T-helper 2 cell treated with Interferon-gamma antibody and Interleukin-4, amounts not matched to agents 5 μg/mL and 100 μg/mL, for 36 hours (primary cell): ENCODE measurements around the gene SNAP23.

Experiments used
- DNase-seq: peaks from one replicate; pipeline ENCODE4 v3.0.0; 2021; ENCODE audit warnings: low spot score
- H3K27ac Mint-ChIP-seq: one replicate; pipeline ENCODE4 v1.8.0; 2021; ENCODE audit warnings: mild to moderate bottlenecking, mixed read lengths
- H3K27me3 Mint-ChIP-seq: one replicate; pipeline ENCODE4 v1.8.0; 2021; ENCODE audit warnings: low read depth, mixed read lengths
- H3K36me3 Mint-ChIP-seq: one replicate; pipeline ENCODE4 v1.8.0; 2021; ENCODE audit warnings: low read depth, mixed read lengths
- H3K4me1 Mint-ChIP-seq: one replicate; pipeline ENCODE4 v1.8.0; 2021; ENCODE audit warnings: low read depth, mixed read lengths
- H3K4me3 Mint-ChIP-seq: one replicate; pipeline ENCODE4 v1.8.0; 2022; ENCODE audit warnings: mild to moderate bottlenecking, moderate library complexity, mixed read lengths
- H3K9me3 Mint-ChIP-seq: one replicate; pipeline ENCODE4 v1.8.0; 2021; ENCODE audit warnings: mixed read lengths

SNAP23 gene

DNA sequence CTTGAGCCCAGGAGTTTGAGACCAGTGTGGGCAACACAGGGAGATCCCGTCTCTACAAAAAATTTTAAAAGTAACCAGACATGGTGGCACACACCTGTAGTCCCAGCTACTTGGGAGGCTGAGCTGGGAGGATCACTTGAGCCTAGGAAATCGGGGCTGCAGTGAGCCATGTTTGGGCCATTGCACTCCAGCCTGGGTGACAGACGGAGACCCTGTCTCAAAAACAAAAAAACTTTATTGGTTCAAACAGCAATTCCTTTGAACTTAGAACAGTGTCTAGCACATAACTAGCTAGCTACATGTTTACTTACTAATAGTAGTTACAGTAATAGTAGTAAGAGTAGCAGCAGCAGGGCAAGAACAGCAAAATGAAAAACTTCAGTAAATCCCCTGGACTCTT lies 63.3 kb downstream of the SNAP23 start:
- H3K36me3 Mint-ChIP-seq: peaks cover 36% of the 10 kb centered on the region
- H3K27me3 Mint-ChIP-seq: no peaks in the 10 kb centered on the region
- DNase-seq: no peak
- H3K9me3 Mint-ChIP-seq: no peaks in the 10 kb centered on the region
- no peak overlapping the region for H3K27ac Mint-ChIP-seq
- no peak overlapping the region for H3K4me3 Mint-ChIP-seq
- peaks cover 6% of the 10 kb centered on the region for H3K4me1 Mint-ChIP-seq

DNA sequence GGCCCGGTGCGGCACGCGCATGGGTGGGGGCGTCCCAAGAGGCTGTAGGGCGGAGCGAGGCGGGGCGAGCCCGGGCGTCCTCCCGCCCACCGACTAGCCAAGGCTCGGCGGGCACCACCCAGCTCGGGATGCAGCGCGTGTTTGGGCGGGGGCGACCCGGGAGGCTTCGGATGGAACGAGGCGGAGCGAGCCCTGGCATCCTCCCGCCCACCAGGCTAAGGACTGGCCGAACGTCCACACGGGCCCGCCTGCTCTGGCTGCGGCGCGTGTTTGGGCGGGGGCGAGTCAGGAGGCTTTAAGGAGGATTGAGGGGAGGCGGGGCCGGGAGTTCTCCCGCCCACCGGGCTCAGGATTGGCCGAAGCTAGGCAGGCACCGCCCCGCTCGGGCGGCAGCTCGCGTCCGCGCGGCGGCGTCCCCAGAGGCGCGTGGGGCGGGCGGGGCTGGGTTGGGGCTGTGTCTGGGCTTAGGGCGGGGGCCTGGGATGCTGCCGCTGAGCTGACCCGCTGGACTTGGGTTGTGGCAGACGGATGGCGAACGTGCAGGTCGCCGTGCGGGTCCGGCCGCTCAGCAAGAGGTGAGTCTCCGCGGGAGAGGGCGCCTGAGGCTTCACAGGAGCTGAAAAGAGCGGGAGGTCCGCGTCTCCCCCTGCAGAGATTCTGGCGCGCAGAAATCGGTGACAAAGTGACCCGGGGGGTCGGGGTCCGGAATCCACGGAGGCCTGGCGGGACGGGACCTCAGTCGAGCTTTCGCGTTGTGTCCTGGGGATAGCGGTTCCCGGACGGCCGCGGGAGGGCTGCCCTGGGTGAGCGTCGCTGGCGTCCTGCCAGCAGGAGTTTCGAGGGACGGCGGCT lies 80.0 kb downstream of the SNAP23 start, which contains the start of gene STARD9:
Gene STARD9 (plus strand): TSS at position 419 of the 852 bp plus-strand sequence. CDS start 110 bp downstream, at position 529.
- Mint-ChIP-seq H3K9me3 (no peaks in the 10 kb centered on the region), H3K27ac (peak within 1 kb of the TSS; percentile 87), H3K4me1 (peaks cover 36% of the 10 kb centered on the region), H3K4me3 (peak within 1 kb of the TSS; percentile 94), H3K36me3 (peaks cover 14% of the 10 kb centered on the region), H3K27me3 (peaks cover 24% of the 10 kb centered on the region)
- DNase-seq: peak; percentile 96

DNA sequence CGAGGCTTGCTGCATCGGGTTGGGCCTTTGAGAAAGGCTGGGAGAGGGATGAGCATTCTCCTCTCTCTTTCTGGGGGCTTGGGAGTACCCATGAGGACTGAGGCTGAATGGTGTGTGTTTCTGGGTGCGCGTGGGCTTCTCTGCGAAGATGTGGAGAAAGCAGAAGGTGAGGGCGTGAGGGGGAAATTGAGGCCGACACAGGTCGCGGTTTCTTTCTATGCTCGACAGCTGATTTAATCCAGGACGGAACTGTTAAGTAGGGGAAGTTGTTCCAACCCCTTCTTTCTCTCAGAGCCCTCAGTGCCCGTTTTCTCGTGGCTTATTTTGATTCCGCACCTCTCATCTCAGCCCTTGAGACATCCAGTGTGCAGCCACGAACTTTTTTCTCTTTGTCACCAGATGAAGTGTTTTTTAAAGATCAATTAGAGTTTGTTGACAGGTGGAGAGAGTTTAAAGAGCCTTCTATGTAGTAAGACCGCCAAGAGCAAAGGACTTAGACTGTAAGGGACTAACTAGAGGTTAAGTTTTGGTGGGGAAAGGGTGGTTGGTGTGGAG lies 80.7 kb downstream of the SNAP23 start:
- Mint-ChIP-seq H3K4me1 (peaks cover 41% of the 10 kb centered on the region), H3K27me3 (peaks cover 28% of the 10 kb centered on the region), H3K36me3 (peaks cover 16% of the 10 kb centered on the region), H3K9me3 (no peaks in the 10 kb centered on the region), H3K27ac (peak overlapping the region; percentile 87), H3K4me3 (peak overlapping the region; percentile 94)
- no peak for DNase-seq

DNA sequence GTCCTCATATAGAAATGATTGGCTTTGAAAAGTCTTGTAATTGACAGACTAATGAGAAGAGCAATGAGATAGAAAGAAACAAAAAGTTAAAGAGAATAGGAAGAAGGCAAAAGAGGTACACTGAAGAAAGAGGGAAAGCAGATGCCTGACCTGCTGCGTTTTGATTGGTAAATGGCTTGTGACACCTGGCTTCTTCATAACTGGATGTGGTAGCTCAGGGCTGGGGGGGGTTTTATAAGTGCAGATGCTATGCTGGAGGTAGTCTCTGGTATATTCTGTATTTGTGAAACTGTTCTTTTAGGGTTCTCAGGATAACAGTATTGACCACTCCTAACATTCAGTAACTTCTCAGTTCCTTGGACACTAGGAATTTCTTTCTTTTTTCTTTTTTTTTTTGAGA lies 81.3 kb downstream of the SNAP23 start:
- no peak for DNase-seq
- peaks cover 28% of the 10 kb centered on the region for H3K27me3 Mint-ChIP-seq
- no peak overlapping the region for H3K27ac Mint-ChIP-seq
- H3K9me3 Mint-ChIP-seq: no peaks in the 10 kb centered on the region
- H3K36me3 Mint-ChIP-seq: peaks cover 15% of the 10 kb centered on the region
- H3K4me1 Mint-ChIP-seq: peaks cover 45% of the 10 kb centered on the region
- H3K4me3 Mint-ChIP-seq: peak overlapping the region; percentile 94

DNA sequence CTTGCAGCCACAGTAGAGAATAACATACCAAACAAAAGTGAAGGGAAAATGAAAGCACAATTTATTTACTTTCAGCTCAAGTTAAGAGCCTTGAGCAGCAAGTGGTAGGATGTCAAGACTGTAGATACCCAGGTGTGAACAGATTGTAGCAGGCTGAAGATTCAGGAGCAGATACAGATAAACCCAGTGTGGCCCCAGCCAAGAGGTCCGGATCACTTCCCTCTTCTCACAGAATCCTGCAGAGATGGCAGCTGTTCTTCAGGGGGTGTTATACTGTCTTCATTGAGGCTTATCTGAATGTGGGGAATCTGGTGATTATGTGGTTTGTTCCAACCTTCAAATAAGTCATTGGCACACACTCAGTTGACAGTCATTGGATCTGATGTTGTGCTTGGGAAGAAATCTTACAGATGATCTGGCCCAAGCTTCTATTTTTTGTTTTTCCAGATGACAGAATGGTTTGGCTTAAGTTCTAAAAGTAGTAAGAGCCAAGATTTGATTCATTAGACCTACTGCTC lies 82.1 kb downstream of the SNAP23 start:
- H3K27ac Mint-ChIP-seq: peak overlapping the region; percentile 15
- no peaks in the 10 kb centered on the region for H3K9me3 Mint-ChIP-seq
- peaks cover 50% of the 10 kb centered on the region for H3K4me1 Mint-ChIP-seq

DNA sequence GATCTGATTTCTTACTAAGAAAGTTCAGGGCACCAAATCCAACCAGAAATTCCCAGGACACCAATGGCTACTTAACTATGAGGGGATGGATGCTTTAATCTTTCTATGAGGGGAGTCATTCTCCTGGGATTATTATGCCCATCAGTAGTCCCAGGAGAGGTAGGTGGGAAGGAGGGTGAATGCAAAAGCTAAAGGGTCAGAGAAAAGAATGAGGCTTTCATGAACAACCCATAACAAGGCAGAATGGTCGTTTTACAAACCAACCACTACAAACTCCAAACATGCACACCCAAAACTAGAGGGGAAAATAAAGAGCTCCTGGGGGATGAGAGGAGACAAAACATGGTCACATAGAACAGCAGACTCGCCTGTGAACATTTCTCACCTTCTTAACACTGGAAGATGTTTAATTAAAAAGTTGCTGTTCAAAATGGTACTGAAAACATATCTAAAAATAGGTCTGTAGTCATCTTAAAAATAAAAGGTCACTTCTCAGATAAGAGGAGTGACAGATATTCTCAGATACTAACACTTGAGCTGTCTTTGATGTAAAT lies 83.6 kb downstream of the SNAP23 start:
- Mint-ChIP-seq H3K36me3 (peaks cover 15% of the 10 kb centered on the region), H3K4me3 (peak overlapping the region; percentile 5), H3K27me3 (peaks cover 28% of the 10 kb centered on the region), H3K27ac (no peak overlapping the region), H3K4me1 (peaks cover 56% of the 10 kb centered on the region), H3K9me3 (no peaks in the 10 kb centered on the region)
- DNase-seq: no peak

More for the DNA sequence above, 82.1 kb downstream of the SNAP23 start:
- peak overlapping the region; percentile 60 for H3K4me3 Mint-ChIP-seq
- DNase-seq: no peak
- peaks cover 14% of the 10 kb centered on the region for H3K36me3 Mint-ChIP-seq
- H3K27me3 Mint-ChIP-seq: peaks cover 28% of the 10 kb centered on the region

DNA sequence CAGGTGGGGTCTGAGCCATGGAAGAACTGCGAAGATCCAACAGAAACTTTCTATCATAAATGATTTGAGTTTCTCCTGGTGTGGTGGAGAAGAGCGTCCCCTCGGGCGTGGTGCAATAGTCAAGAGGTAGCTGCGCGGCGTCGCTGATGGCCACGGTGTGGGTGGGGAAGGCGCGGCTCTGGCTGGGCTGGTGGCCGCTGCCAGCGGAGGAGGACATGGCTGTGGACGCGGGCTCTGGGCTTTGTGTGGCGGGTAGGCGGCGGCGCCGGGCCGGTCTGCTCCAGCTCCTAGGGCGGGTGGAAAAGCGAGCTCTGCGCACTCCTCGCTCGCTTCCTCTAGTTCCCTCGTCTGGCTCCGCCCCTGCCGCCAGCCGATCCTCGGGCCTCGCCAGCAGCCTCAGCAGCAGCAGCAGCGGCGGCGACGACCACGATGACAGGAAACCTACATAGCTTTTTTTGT lies 85.9 kb downstream of the SNAP23 start:
- Mint-ChIP-seq H3K27me3 (peaks cover 27% of the 10 kb centered on the region), H3K4me1 (peaks cover 50% of the 10 kb centered on the region), H3K36me3 (peaks cover 17% of the 10 kb centered on the region), H3K9me3 (no peaks in the 10 kb centered on the region), H3K27ac (peak overlapping the region; percentile 79), H3K4me3 (peak overlapping the region; percentile 89)
- peak; percentile 78 for DNase-seq
